ENCODE results near the gene MINPP1.

Gene MINPP1

GRCh38 chr10:87523731-87524130 lies 19.0 kb downstream of the MINPP1 start:
- no peak for DNase-seq (ENCODE audit: low read depth, low spot score)

- DNase-seq (ENCODE audit: low read depth, low spot score) = no peak
These were observed 19.6 kb downstream of the MINPP1 start for GRCh38 chr10:87524296-87524695.

GRCh38 chr10:87531908-87532622 lies 27.4 kb downstream of the MINPP1 start:
- no peak for DNase-seq (ENCODE audit: low read depth, low spot score)

- DNase-seq (ENCODE audit: low read depth, low spot score) = no peak
These were observed 28.0 kb downstream of the MINPP1 start for GRCh38 chr10:87532696-87533095.

GRCh38 chr10:87534173-87534858 lies 29.6 kb downstream of the MINPP1 start:
- DNase-seq (ENCODE audit: low read depth, low spot score) = no peak

- no peak for DNase-seq (ENCODE audit: low read depth, low spot score)
These were observed 33.7 kb downstream of the MINPP1 start for GRCh38 chr10:87538092-87539015.

- DNase-seq (ENCODE audit: low read depth, low spot score) = no peak
These were observed 36.4 kb downstream of the MINPP1 start for GRCh38 chr10:87541114-87541513.

GRCh38 chr10:87544721-87545120 lies 40.0 kb downstream of the MINPP1 start:
- no peak for DNase-seq (ENCODE audit: low read depth, low spot score)

GRCh38 chr10:87545783-87546182 lies 41.1 kb downstream of the MINPP1 start:
- DNase-seq (ENCODE audit: low read depth, low spot score) = no peak

- no peak for DNase-seq (ENCODE audit: low read depth, low spot score)
These were observed 41.5 kb downstream of the MINPP1 start for GRCh38 chr10:87546210-87546609.

- no peak for DNase-seq (ENCODE audit: low read depth, low spot score)
These were observed 42.3 kb downstream of the MINPP1 start for GRCh38 chr10:87546971-87547413.

GRCh38 chr10:87547734-87548311 lies 43.1 kb downstream of the MINPP1 start:
- DNase-seq (ENCODE audit: low read depth, low spot score) = no peak

- DNase-seq (ENCODE audit: low read depth, low spot score) = no peak
These were observed 46.0 kb downstream of the MINPP1 start for GRCh38 chr10:87550741-87551140.

GRCh38 chr10:87551326-87551725 lies 46.6 kb downstream of the MINPP1 start:
- no peak for DNase-seq (ENCODE audit: low read depth, low spot score)

- no peak for DNase-seq (ENCODE audit: low read depth, low spot score)
These were observed 47.7 kb downstream of the MINPP1 start for GRCh38 chr10:87552248-87552929.

- DNase-seq (ENCODE audit: low read depth, low spot score) = no peak
These were observed 52.7 kb downstream of the MINPP1 start for GRCh38 chr10:87557409-87557808.

- no peak for DNase-seq (ENCODE audit: low read depth, low spot score)
These were observed 53.6 kb downstream of the MINPP1 start for GRCh38 chr10:87558333-87558732.

GRCh38 chr10:87559392-87559791 lies 54.7 kb downstream of the MINPP1 start:
- DNase-seq (ENCODE audit: low read depth, low spot score) = no peak

GRCh38 chr10:87560495-87561129 lies 55.9 kb downstream of the MINPP1 start:
- DNase-seq (ENCODE audit: low read depth, low spot score) = no peak

- no peak for DNase-seq (ENCODE audit: low read depth, low spot score)
These were observed 58.1 kb downstream of the MINPP1 start for GRCh38 chr10:87562750-87563149.

GRCh38 chr10:87565010-87565409 lies 60.3 kb downstream of the MINPP1 start:
- DNase-seq (ENCODE audit: low read depth, low spot score) = no peak
